HepG2 (cell line): ENCODE measurements around the gene CACHD1. TPM values are rescaled to one million over a fixed set of nuclear protein-coding genes. Genes with fewer than 3 reads are reported as not detected.

Source experiments
- ATAC-seq: fragments of 200-7000 bp; cut with Tn5 transposase; 3 replicates; pipeline ENCODE4 v1.9.1; 2020; ENCODE audit warnings: mild to moderate bottlenecking, moderate library complexity
- BruUV-seq: library from RNA; stranded (reverse); fragments of 400-500 nt; replicated peaks from 2 replicates; lab custom pipeline; 2021; lab: Mats Ljungman, UMichigan
- CTCF ChIA-PET: fragments of 300-600 bp; formaldehyde crosslinking; extraction: SDS; loops from one replicate; lab custom pipeline; 2021; ENCODE audit warnings: low total read pairs, inconsistent platforms, low intra/inter-chr PET ratio; lab: Yijun Ruan, JAX
- POLR2A ChIA-PET: fragments of 350-600 bp; sonication (Branson Sonifier 250); formaldehyde crosslinking; loops from one replicate; lab custom pipeline; 2020; ENCODE audit warnings: antibody characterized with exemption, inconsistent platforms; lab: Yijun Ruan, JAX
- DNase-seq: peaks from one replicate; pipeline ENCODE4 v3.0.0-alpha.2; 2015; ENCODE audit warnings: low spot score
- FAIRE-seq: peaks from 3 replicates; lab custom pipeline; 2011; peaks lifted over from hg19 to GRCh38; lab: Jason Lieb, UNC
- H2AFZ ChIP-seq: one replicate; pipeline ENCODE4 v1.6.1; 2011; ENCODE audit warnings: low read length, inconsistent platforms
- H3K27ac ChIP-seq: fragments of 300-600 bp; 3 replicates; pipeline ENCODE4 v1.8.0; 2011; ENCODE audit warnings: mixed run types, mild to moderate bottlenecking, mixed read lengths, low read length, inconsistent platforms; ENCODE audit not compliant: insufficient read depth; ENCODE audit errors: extremely low read length
- H3K27me3 ChIP-seq, 2 experiments: fragments of 200-600 bp in 1 of 2; 2 replicates in 1 of 2; 3 replicates in 1 of 2; pipeline versions ENCODE4 v1.6.0 to v1.8.0; 2011; ENCODE audit warnings: low read length in 2 of 2, mild to moderate bottlenecking in 2 of 2, moderate library complexity in 2 of 2, inconsistent platforms in 1 of 2; ENCODE audit not compliant: insufficient read depth in 2 of 2, control insufficient read depth in 1 of 2
- H3K36me3 ChIP-seq, 2 experiments: fragments of 200-600 bp in 1 of 2; replicated peaks in 1 of 2; 2 replicates in 1 of 2; 3 replicates in 1 of 2; pipeline versions ENCODE4 v1.5.1 to v1.8.0; 2011; ENCODE audit warnings: low read length in 2 of 2, inconsistent platforms in 1 of 2; ENCODE audit not compliant: insufficient read depth in 2 of 2, control insufficient read depth in 1 of 2
- H3K4me1 ChIP-seq: 2 replicates; pipeline ENCODE4 v1.5.1; 2012; ENCODE audit warnings: low read length, inconsistent platforms; ENCODE audit not compliant: insufficient read depth
- H3K4me2 ChIP-seq: 2 replicates; pipeline ENCODE4 v1.6.0; 2011; ENCODE audit warnings: low read depth, low read length, inconsistent platforms
- H3K4me3 ChIP-seq, 3 experiments: fragments of 200-600 bp in 1 of 3; sonication (generic), shearing (Covaris generic) in 1 of 3; replicated peaks in 1 of 3; 2 replicates each; pipeline ENCODE4 v1.5.1; 2011 to 2016; ENCODE audit warnings: low read length in 3 of 3, inconsistent platforms in 2 of 3, low read depth in 2 of 3, mild to moderate bottlenecking in 2 of 3, control low read depth in 1 of 3, mixed read lengths in 1 of 3; ENCODE audit not compliant: insufficient read depth in 1 of 3
- H3K79me2 ChIP-seq: one replicate; pipeline ENCODE4 v1.6.1; 2011; ENCODE audit warnings: low read length, inconsistent platforms; ENCODE audit not compliant: insufficient read depth
- H3K9ac ChIP-seq: 2 replicates; pipeline ENCODE4 v1.6.0; 2011; ENCODE audit warnings: mild to moderate bottlenecking, low read depth, low read length, inconsistent platforms; ENCODE audit not compliant: insufficient read depth
- H3K9me3 ChIP-seq: 2 replicates; pipeline ENCODE4 v1.5.1; 2012; ENCODE audit warnings: mild to moderate bottlenecking, low read length
- H4K20me1 ChIP-seq: 2 replicates; pipeline ENCODE4 v1.6.0; 2011; ENCODE audit warnings: inconsistent platforms, mild to moderate bottlenecking, low read length, moderate library complexity; ENCODE audit not compliant: insufficient read depth
- ATM ChIP-seq: fragments of 450-650 bp; IDR thresholded peaks from 2 replicates; pipeline ENCODE4 v1.7.1; 2017; ENCODE audit warnings: mild to moderate bottlenecking, borderline replicate concordance
- DR1 ChIP-seq: sonication (generic); formaldehyde crosslinking; IDR thresholded peaks from 2 replicates; pipeline ENCODE4 v1.8.0; 2021; ENCODE audit warnings: mild to moderate bottlenecking, missing genetic modification reagents, inconsistent platforms
- EEA1 ChIP-seq: sonication (generic); formaldehyde crosslinking; IDR thresholded peaks from 2 replicates; pipeline ENCODE4 v1.5.1; 2020; ENCODE audit warnings: mild to moderate bottlenecking, missing genetic modification reagents, borderline replicate concordance
- FIP1L1 ChIP-seq: fragments of 200-400 bp; formaldehyde crosslinking; IDR thresholded peaks from 2 replicates; pipeline ENCODE4 v1.6.1; 2018; ENCODE audit warnings: low read depth, mild to moderate bottlenecking, low read length, moderate library complexity, borderline replicate concordance; ENCODE audit not compliant: insufficient read depth
- KLF11 ChIP-seq: IDR thresholded peaks from 2 replicates; pipeline ENCODE4 v1.6.1; 2016; ENCODE audit warnings: missing compliant biosample characterization
- MED13 ChIP-seq: sonication (generic); formaldehyde crosslinking; IDR thresholded peaks from 2 replicates; pipeline ENCODE4 v1.5.0; 2020; ENCODE audit warnings: missing genetic modification reagents
- NFE2L1 ChIP-seq: sonication (generic); formaldehyde crosslinking; IDR thresholded peaks from 2 replicates; pipeline ENCODE4 v1.4.0; 2020; ENCODE audit warnings: missing genetic modification reagents, mild to moderate bottlenecking, borderline replicate concordance
- PAF1 ChIP-seq: IDR thresholded peaks from 2 replicates; pipeline ENCODE4 v1.6.1; 2016; ENCODE audit warnings: missing genetic modification reagents, missing compliant biosample characterization
- RARG ChIP-seq: sonication (generic); formaldehyde crosslinking; IDR thresholded peaks from 2 replicates; pipeline ENCODE4 v1.4.0; 2020; ENCODE audit warnings: low read depth, mild to moderate bottlenecking, missing genetic modification reagents
- ZFP36L1 ChIP-seq: sonication (generic); formaldehyde crosslinking; IDR thresholded peaks from 2 replicates; pipeline ENCODE4 v1.8.0; 2022; ENCODE audit warnings: mild to moderate bottlenecking, missing genetic modification reagents, moderate library complexity
- ZMYM4 ChIP-seq: sonication (generic); formaldehyde crosslinking; IDR thresholded peaks from 2 replicates; pipeline ENCODE4 v1.8.1; 2023; ENCODE audit warnings: mild to moderate bottlenecking, missing genetic modification reagents
- ZNF101 ChIP-seq: sonication (generic); formaldehyde crosslinking; IDR thresholded peaks from 2 replicates; pipeline ENCODE4 v1.4.0; 2020; ENCODE audit warnings: mild to moderate bottlenecking, low read depth, missing genetic modification reagents, borderline replicate concordance
- WGBS: methylation state at CpG from one replicate; pipeline ENCODE4 v1.1.6; 2017; ENCODE audit warnings: low lambda C conversion rate; 5-methylcytosine and 5-hydroxymethylcytosine counted together
- in situ Hi-C: cut with HindIII; loops from 2 replicates; pipeline ENCODE4 v1.10.0; 2017; ENCODE audit warnings: low pct_unique_long_range_greater_than_20kb; ENCODE audit not compliant: extremely low pct_ligation_motif_present
- intact Hi-C: fragments of 100-400 bp; cut with micrococcal nuclease; formaldehyde crosslinking; loops from one replicate; pipeline ENCODE4 v1.10.0; 2022; ENCODE audit not compliant: unreplicated experiment
- polyA plus RNA-seq, 8 experiments: library from polyadenylated mRNA; depleted of rRNA in 3 of 8; stranded (reverse) in 7 of 8; unstranded in 1 of 8; fragments of >200 nt; fragmentation: Illumina TruSeq in 4 of 8; extraction: Trizol in 4 of 8; gene quantifications; 2 replicates each; pipeline versions ENCODE4 v1.2.1 to v1.2.3, GENCODE V29; 2011 to 2016; ENCODE audit warnings: low read depth in 4 of 8, missing spikeins in 1 of 8, mixed read lengths in 1 of 8; ENCODE audit not compliant: insufficient read depth in 1 of 8
- total RNA-seq, 5 experiments: library from RNA; depleted of rRNA; stranded (reverse); fragments of >200 nt; fragmentation: Illumina TruSeq; extraction: Trizol; gene quantifications; 2 replicates each; pipeline ENCODE4 v1.2.3, GENCODE V29; 2016; ENCODE audit warnings: low read depth in 1 of 5

The CACHD1 gene
- total and polyA plus RNA-seq, 2 of the 13 experiments (the other 11 are each of a cell fraction or from before 2014, with no cell fraction given) = 0.11 TPM; not detected in 1

DNA sequence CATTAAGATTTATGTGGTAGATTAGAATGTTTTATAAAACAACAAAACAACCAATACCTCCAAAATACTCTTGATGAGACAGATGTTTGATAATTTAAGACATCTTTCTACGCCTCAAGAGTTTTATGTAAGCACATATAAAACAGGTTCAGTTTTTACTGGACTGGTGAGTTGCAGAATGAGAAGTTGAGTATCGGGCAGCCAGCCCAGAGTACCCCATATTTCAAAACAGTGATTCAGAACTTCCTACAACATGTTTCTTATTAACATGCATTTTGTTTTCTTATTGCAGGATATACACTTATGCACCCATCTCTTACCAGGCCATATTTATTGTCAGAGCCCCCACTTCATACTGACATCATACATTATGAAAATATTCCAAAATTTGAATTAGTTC, 183.5 kb downstream of the CACHD1 start (continued):
- no peak for TF ChIP-seq ZNF101 (CRISPR knock-in tag)

GRCh38 chr1:64654519-64655341, 184.8 kb downstream of the CACHD1 start:
- Histone ChIP-seq H3K27ac (no peak overlapping the region), H2AFZ (no peak overlapping the region), H3K4me2 (no peak overlapping the region), H3K9ac (no peak overlapping the region), H3K27me3 (0 out of 5 replicates have a peak, but pooled peaks cover 0 to 4% of the 10 kb centered on the region in 2 experiments), H3K36me3 (no peaks in the 10 kb centered on the region), H3K4me3 (no peak overlapping the region), H4K20me1 (no peaks in the 10 kb centered on the region), H3K79me2 (no peaks in the 10 kb centered on the region), H3K4me1 (no peaks in the 10 kb centered on the region), H3K9me3 (no peaks in the 10 kb centered on the region)
- WGBS = 50% methylated on average over 5 of the region's 5 CpGs
- intact Hi-C loops = no loop called here
- FAIRE-seq (no peak), DNase-seq (no peak), ATAC-seq (no peak)
- ChIA-PET CTCF (no interaction called here), POLR2A (no interaction called here)
- BruUV-seq = no TSS peak
- TF ChIP-seq DR1 (CRISPR knock-in tag) (no peak), ATM (no peak), ZFP36L1 (CRISPR knock-in tag) (no peak), ZMYM4 (CRISPR knock-in tag) (no peak), EEA1 (CRISPR knock-in tag) (no peak), KLF11 (CRISPR knock-in tag) (no peak), NFE2L1 (CRISPR knock-in tag) (no peak), PAF1 (no peak), RARG (CRISPR knock-in tag) (no peak), FIP1L1 (no peak), MED13 (CRISPR knock-in tag) (no peak)
- in situ Hi-C loops = no loop called here
